Kidney (tissue), 11 donors: Measurements from ENCODE around the gene CLEC18A. TPM values are rescaled to one million over a fixed set of nuclear protein-coding genes. Genes with fewer than 3 reads are reported as not detected.
"Not testable (repeated sequence)": the region's sequence is repeated elsewhere in the genome, so short reads cannot be mapped to it uniquely, and the experiment has no call there.

Experiments
- DNase-seq, 5 donors: peaks; one replicate each; pipeline ENCODE4 v3.0.0-alpha.2; 2013 to 2020
- FAIRE-seq: peaks from 2 replicates; lab custom pipeline; 2012; peaks lifted over from hg19 to GRCh38; lab: Jason Lieb, UNC
- H3K27ac ChIP-seq, 2 donors: one replicate each; pipeline ENCODE4 v1.7.0; 2013; ENCODE audit warnings: low read depth in 2 of 2, low read length in 2 of 2, inconsistent platforms in 1 of 2
- H3K27me3 ChIP-seq: one replicate; pipeline ENCODE4 v1.7.1; 2013; ENCODE audit warnings: low read length, inconsistent platforms; ENCODE audit not compliant: control insufficient read depth, insufficient read depth
- H3K36me3 ChIP-seq, 3 donors: one replicate each; pipeline versions ENCODE4 v1.7.0 to v1.7.1; 2013; ENCODE audit warnings: low read length in 3 of 3, control low read depth in 1 of 3, inconsistent platforms in 1 of 3; ENCODE audit not compliant: insufficient read depth in 3 of 3, control insufficient read depth in 2 of 3
- H3K4me1 ChIP-seq, 3 donors: one replicate each; pipeline versions ENCODE4 v1.7.0 to v1.7.1; 2013; ENCODE audit warnings: low read length in 3 of 3, inconsistent platforms in 1 of 3, low read depth in 1 of 3; ENCODE audit not compliant: control insufficient read depth in 2 of 3, insufficient read depth in 2 of 3
- H3K4me3 ChIP-seq, 3 donors: one replicate each; pipeline versions ENCODE4 v1.7.0 to v1.8.1; 2013; ENCODE audit warnings: low read length in 3 of 3, control low read depth in 1 of 3, inconsistent platforms in 1 of 3
- H3K9ac ChIP-seq, 3 donors: one replicate each; pipeline versions ENCODE4 v1.7.0 to v1.7.1; 2013; ENCODE audit warnings: low read length in 3 of 3, control low read depth in 1 of 3, inconsistent platforms in 1 of 3
- H3K9me3 ChIP-seq, 3 donors: one replicate each; pipeline versions ENCODE4 v1.7.0 to v1.7.1; 2013; ENCODE audit warnings: low read length in 3 of 3, control low read depth in 1 of 3, inconsistent platforms in 1 of 3; ENCODE audit not compliant: control insufficient read depth in 2 of 3, insufficient read depth in 1 of 3
- intact Hi-C: fragments of 100-400 bp; cut with DNase I; formaldehyde crosslinking; loops from one replicate; pipeline ENCODE4 v1.11.1; 2022
- polyA plus RNA-seq: library from polyadenylated mRNA; stranded (reverse); fragments of 350-450 nt; fragmentation: Illumina TruSeq; extraction: RNeasy Lipid Tissue Mini Kit (QIAGEN cat#74804); gene quantifications from one replicate; pipeline ENCODE4 v1.2.3, GENCODE V29; 2014; ENCODE audit warnings: low read depth, low replicate concordance; ENCODE audit not compliant: insufficient read depth
- total RNA-seq: library from RNA; stranded (reverse); fragmentation: NEBNext Ultra II Directional; extraction: Animal tissue kit (Norgen Biotek cat#: 25700); gene quantifications from one replicate; pipeline ENCODE4 v1.2.1, GENCODE V29; 2021
- donor health status: control.
- donor health status: control.
- donor health status: DM: yes; HTN: yes; CAD: no.
- donor health status: Normal renal cell carcinoma (clear cell type).

CLEC18A gene
- total and polyA plus RNA-seq, 2 donors from 2014 or later: 0.85 to 87.7 TPM

GRCh38 chr16:69968125-69968524 is 17.0 kb downstream of the CLEC18A start:
- DNase-seq, H3K4me1 ChIP-seq, H3K36me3 ChIP-seq, H3K9ac ChIP-seq, H3K4me3 ChIP-seq, H3K9me3 ChIP-seq, intact Hi-C loops, FAIRE-seq, H3K27me3 ChIP-seq, H3K27ac ChIP-seq: not testable (repeated sequence)

- DNase-seq, H3K9ac ChIP-seq, H3K4me3 ChIP-seq, H3K9me3 ChIP-seq, H3K36me3 ChIP-seq, H3K27me3 ChIP-seq, FAIRE-seq, intact Hi-C loops, H3K4me1 ChIP-seq, H3K27ac ChIP-seq: not testable (repeated sequence)
Measured at GRCh38 chr16:69969657-69970056, 18.5 kb downstream of the CLEC18A start.

- DNase-seq, intact Hi-C loops, FAIRE-seq, H3K9ac ChIP-seq, H3K36me3 ChIP-seq, H3K9me3 ChIP-seq, H3K27me3 ChIP-seq, H3K4me1 ChIP-seq, H3K4me3 ChIP-seq, H3K27ac ChIP-seq: not testable (repeated sequence)
Measured at GRCh38 chr16:69972120-69972519, 21.0 kb downstream of the CLEC18A start.

- H3K27ac ChIP-seq, H3K4me3 ChIP-seq, DNase-seq, H3K36me3 ChIP-seq, H3K9ac ChIP-seq, H3K9me3 ChIP-seq, H3K27me3 ChIP-seq, intact Hi-C loops, FAIRE-seq, H3K4me1 ChIP-seq: not testable (repeated sequence)
Measured at GRCh38 chr16:69972935-69973334, 21.8 kb downstream of the CLEC18A start.

GRCh38 chr16:69985196-69985595 is 34.1 kb downstream of the CLEC18A start:
- H3K4me1 ChIP-seq, H3K27ac ChIP-seq, H3K4me3 ChIP-seq, H3K27me3 ChIP-seq, DNase-seq, intact Hi-C loops, H3K9me3 ChIP-seq, H3K36me3 ChIP-seq, FAIRE-seq, H3K9ac ChIP-seq: not testable (repeated sequence)

GRCh38 chr16:69997956-69998355 is 46.8 kb downstream of the CLEC18A start:
- H3K4me1 ChIP-seq, H3K27me3 ChIP-seq, H3K4me3 ChIP-seq, intact Hi-C loops, H3K9me3 ChIP-seq, H3K9ac ChIP-seq, FAIRE-seq, DNase-seq, H3K36me3 ChIP-seq, H3K27ac ChIP-seq: not testable (repeated sequence)

GRCh38 chr16:69999801-70000200 is 48.7 kb downstream of the CLEC18A start:
- H3K9ac ChIP-seq, intact Hi-C loops, H3K27ac ChIP-seq, H3K36me3 ChIP-seq, H3K4me3 ChIP-seq, DNase-seq, FAIRE-seq, H3K9me3 ChIP-seq, H3K4me1 ChIP-seq, H3K27me3 ChIP-seq: not testable (repeated sequence)

GRCh38 chr16:70003511-70003910 is 52.4 kb downstream of the CLEC18A start:
- DNase-seq, H3K4me3 ChIP-seq, H3K27me3 ChIP-seq, H3K4me1 ChIP-seq, H3K36me3 ChIP-seq, H3K27ac ChIP-seq, intact Hi-C loops, FAIRE-seq, H3K9me3 ChIP-seq, H3K9ac ChIP-seq: not testable (repeated sequence)

GRCh38 chr16:70008604-70009003 is 57.5 kb downstream of the CLEC18A start:
- H3K36me3 ChIP-seq, H3K9me3 ChIP-seq, H3K9ac ChIP-seq, H3K27me3 ChIP-seq, FAIRE-seq, H3K27ac ChIP-seq, intact Hi-C loops, H3K4me1 ChIP-seq, H3K4me3 ChIP-seq, DNase-seq: not testable (repeated sequence)
